Fibroblast of skin of left biceps (primary cell): ENCODE data around the gene ACKR2.

Experiments
- DNase-seq, 2 experiments: peaks; one replicate each; pipeline ENCODE4 v3.0.0-alpha.2; 2013; ENCODE audit warnings: low read depth in 2 of 2

ACKR2 gene

GRCh38 chr3:42887084-42887483, 77.8 kb downstream of the ACKR2 start:
- no peak for DNase-seq

DNA sequence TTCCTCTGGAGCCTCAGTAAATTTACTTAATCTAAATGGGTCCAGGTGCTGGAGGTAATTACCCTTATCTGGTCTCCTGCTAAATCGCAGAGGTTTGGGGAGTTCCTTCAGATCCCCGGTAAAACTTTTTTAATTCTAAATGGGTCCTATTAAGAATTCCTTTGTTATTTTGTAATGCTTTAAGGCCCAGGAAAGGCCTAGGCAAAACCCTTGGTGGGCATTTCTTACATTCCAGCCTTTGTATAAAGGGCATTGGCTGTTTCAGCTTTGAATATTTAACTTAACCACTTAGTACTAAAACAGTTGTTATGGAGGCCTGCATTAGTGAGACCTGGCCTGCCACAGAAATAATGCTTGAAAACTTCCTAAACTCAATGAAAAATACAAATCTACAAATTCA, 81.8 kb downstream of the ACKR2 start:
- DNase-seq = no peak

GRCh38 chr3:42892169-42892568, 82.9 kb downstream of the ACKR2 start:
- no peak for DNase-seq

- DNase-seq = no peak
These were observed 83.6 kb downstream of the ACKR2 start for GRCh38 chr3:42892807-42893206.

DNA sequence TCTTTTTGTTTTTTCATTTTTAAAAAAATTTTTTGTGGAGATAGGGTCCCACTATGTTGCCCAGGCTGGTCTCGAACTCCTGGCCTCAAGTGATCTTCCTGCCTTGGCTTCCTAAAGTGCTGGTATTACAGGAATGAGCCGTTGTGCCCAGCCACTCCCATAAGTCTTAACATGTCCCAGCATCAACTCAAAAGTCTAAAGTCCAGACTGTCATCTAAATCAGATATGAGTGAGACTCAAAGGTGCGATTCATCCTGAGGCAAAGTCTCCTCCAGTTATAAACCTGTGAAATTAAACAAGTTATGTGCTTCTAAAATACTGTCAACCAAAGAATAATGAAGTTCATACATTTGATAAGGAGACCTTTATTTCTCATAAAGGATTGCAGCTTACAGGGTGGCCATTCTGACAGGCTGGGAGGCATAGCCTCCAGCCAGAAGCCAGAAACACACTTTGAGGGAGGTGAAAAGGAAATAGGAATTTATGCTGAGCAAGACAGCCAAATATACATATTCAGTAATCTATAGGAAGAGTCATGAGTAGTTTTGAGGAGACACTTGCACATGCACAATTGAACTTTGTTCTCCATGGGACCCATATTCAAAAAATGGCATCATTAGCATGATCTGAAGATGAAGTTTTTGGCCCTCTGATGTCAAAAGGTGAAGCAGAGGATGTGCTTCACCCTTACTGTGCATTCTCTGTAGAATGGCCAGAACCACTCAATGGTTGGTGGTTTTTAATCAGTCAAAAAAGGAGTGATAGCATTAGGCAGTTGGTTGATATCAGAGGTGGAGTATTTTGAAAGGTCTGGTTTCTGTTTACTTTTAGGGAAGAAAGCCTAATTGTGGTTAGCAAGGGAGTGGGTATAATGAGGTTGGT, 85.7 kb downstream of the ACKR2 start:
- DNase-seq = no peak

DNA sequence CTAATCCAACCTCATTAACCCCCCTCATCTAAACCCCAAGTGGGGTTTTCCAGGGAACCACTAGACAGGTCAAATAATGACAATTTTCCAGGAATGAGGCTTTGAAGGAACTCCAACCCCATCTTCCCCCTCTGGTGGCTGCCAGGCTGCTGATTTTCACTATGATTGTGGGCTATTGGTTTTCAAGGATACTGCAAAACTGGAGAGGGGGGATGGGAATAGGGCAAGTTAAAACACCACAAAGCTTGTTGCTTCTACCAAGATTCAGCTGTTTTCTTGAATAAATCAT, 86.3 kb downstream of the ACKR2 start:
- DNase-seq = no peak

DNA sequence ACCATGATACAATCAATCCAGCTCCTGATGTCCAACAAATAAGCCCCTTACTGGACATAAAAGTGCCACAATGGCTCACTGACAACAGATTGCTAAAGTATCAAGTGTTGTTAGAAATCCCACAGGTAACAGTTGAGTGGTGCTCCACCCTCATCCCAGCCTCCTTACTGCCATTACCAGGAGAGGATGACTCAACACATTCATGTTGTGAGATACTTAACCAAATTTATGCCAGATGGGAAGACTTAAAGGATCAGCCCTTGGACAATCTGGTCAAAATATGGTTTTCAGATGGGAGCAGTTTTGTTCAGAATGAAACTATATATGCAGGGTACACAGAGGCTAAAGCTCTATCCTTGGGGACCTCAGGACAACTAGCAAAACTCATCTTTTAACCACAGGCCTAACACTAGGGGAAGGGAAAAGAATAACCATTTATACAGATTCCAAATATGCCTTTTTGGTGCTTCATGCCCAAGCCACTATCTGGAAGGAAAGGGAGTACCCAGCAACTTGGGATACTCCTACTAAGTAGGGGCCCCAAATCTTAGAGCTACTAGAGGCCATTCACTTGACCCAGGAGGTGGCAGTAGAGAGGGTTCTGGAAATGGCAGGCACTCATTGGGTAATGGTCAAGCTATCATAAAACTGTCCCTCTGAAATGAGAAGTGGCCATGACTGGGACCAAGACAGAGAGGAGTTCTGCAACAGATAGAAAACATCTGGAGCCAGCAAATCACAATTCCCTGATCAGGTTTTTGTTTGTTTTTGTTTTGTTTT, 89.8 kb downstream of the ACKR2 start:
- DNase-seq = no peak

- no peak for DNase-seq
These were observed 91.2 kb downstream of the ACKR2 start for GRCh38 chr3:42900226-42901072.

DNA sequence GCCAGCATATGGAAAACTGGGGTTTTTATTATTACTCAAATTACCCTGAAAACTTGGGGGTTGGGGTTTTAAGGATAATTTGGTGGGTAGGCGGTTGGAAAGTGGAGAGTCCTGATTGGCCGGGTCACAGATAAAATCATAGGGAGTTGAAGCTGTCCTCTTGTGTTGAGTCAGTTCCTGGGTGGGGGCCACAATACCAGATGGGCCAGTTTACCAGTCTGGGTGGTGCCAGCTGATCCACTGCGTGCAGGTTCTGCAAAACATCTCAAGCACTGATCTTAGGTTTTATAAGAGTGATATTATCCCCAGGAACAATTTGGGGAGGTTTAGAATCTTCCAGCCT, 91.8 kb downstream of the ACKR2 start:
- DNase-seq = no peak

GRCh38 chr3:42902257-42902656, 93.0 kb downstream of the ACKR2 start:
- DNase-seq = no peak

DNA sequence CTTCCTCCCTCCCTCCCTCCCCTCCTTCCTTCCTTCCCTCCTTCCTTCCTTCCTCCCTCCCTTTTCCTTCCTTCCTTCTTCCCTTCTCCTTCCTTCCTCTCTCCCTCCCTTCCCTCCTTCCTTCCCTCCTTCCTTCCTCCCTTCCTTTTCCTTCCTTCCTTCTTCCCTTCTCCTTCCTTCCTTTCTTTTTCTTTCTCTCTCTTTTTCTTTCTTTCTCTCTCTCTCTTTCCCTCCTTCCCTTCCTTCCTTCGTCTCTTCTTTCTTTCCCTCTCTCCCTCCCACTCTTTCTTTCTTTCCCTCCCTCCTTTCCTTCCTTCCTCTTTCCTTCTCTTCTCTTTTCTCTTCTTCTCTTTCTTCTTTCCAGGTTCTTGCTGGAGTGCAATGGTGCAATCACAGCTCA, 94.8 kb downstream of the ACKR2 start:
- no peak for DNase-seq

GRCh38 chr3:42905740-42906069, 96.5 kb downstream of the ACKR2 start:
- no peak for DNase-seq

DNA sequence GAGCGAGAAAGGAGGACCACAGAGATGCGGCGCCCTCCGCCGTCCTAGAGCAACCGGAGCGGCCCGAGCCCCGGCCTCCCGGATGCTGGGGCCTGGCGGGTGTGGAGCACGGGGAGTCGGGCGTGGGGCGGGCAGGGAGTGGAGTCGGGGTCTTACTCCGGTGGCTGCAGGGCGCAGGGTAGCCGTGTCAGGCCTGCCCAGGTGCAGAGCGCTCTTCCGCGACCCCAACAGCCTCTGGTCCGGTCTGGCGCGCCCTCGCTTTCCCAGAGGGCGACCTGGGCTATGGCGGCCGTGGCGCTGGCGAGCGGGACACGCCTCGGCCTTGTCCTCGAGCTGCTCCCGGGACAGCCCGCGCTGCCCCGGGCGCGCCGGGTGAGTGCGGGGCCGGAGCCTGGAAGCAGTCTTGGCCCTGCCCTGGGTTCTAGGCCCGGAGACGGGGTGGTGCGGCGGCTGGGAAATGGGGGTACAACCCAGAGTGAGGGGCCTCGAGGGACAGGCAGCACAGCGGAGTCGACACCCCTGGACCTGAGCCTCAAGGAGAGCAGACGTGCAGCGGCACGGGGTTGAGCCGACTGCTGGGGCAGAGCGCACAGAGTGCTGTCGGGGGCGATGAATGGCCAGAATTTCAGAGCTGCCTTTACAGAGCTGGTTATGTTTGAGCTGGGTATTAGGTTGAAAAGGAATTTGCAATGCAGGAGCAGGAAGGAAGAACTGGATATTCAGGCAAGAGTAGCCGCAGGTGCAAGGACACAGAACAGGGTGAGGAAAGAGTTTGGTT, 97.0 kb downstream of the ACKR2 start, which contains the start of gene ZNF662:
Gene ZNF662 (plus strand): TSS at position 73 of the 778 bp plus-strand sequence. CDS start 1,973 bp downstream, outside the sequence.
- DNase-seq = peak in 1 of 2 experiments; percentile 10

- no peak for DNase-seq
These were observed 97.6 kb downstream of the ACKR2 start for GRCh38 chr3:42906848-42907183.

- no peak for DNase-seq
These were observed 99.4 kb downstream of the ACKR2 start for GRCh38 chr3:42908675-42909074.

GRCh38 chr3:42911551-42911950, 102.3 kb downstream of the ACKR2 start:
- no peak for DNase-seq

- no peak for DNase-seq
These were observed 105.7 kb downstream of the ACKR2 start for GRCh38 chr3:42914771-42915515.
